Erythroblast (primary cell): ENCODE measurements around the gene KRT31.

Source experiments
- GATA1 ChIP-seq: IDR thresholded peaks from 2 replicates; pipeline ENCODE4 v1.6.1; 2011; ENCODE audit warnings: low read depth, mild to moderate bottlenecking, control low read depth, low read length, moderate library complexity
- POLR2A ChIP-seq: IDR thresholded peaks from 2 replicates; pipeline ENCODE4 v1.6.1; 2011; ENCODE audit warnings: mild to moderate bottlenecking, low read length

DNA sequence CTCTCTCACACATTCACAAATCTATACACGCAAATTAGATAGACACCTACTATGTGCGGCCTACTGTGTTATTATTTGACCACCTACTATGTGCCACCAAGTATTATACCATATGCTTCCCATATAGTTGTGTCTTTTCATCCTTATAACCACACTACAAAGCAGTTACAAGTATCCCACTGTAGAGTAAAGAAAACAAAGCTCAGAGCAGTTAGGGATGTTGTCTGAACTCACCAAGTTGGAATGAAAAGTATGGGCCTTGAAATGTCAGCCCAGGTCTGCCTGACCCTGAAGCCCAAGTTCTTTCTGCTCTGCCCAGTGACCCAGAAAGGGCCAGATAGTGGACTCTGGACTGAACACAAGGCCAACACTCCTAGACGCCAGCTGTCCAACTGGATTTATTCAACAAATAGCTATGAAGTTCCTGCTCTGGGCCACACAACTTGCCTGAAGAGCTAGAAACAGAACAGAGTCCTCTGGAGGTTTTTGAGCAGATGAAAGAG is 18.5 kb upstream of the KRT31 start:
- no peak for TF ChIP-seq POLR2A
- TF ChIP-seq GATA1, result no peak
